Breast epithelium (tissue), 4 donors: Measurements from ENCODE around the gene CCL22. TPM values are rescaled to one million over a fixed set of nuclear protein-coding genes. Genes with fewer than 3 reads are reported as not detected.
A peak's percentile ranks its signal among the peaks of the same experiment; 100 is the strongest.

ENCODE experiments used
- DNase-seq, 2 donors: peaks; one replicate each; pipeline ENCODE4 v3.0.0-alpha.2; 2019; ENCODE audit warnings: low spot score in 2 of 2
- H3K27ac ChIP-seq, 2 donors: fragments of 200-600 bp; sonication (generic) in 1 of 2; one replicate each; pipeline ENCODE4 v1.5.1; 2016 to 2019; ENCODE audit warnings: mild to moderate bottlenecking in 1 of 2
- H3K27me3 ChIP-seq, 2 donors: fragments of 200-600 bp; sonication (generic) in 1 of 2; one replicate each; pipeline versions ENCODE4 v1.5.1 to v1.6.0; 2017 to 2019; ENCODE audit warnings: control low read depth in 1 of 2, mild to moderate bottlenecking in 1 of 2
- H3K36me3 ChIP-seq: fragments of 200-600 bp; one replicate; pipeline ENCODE4 v1.5.1; 2019
- H3K4me1 ChIP-seq, 2 donors: fragments of 200-600 bp; sonication (generic); one replicate each; pipeline ENCODE4 v1.5.1; 2016 to 2019; ENCODE audit warnings: control low read depth in 1 of 2
- H3K4me3 ChIP-seq, 3 donors: fragments of 200-600 bp; sonication (generic); 1 replicate in 2 of 3; 2 replicates in 1 of 3; pipeline ENCODE4 v1.5.1; 2016 to 2019; ENCODE audit warnings: mild to moderate bottlenecking in 3 of 3, moderate library complexity in 2 of 3
- H3K9me3 ChIP-seq, 2 donors: fragments of 200-600 bp; sonication (generic) in 1 of 2; one replicate each; pipeline ENCODE4 v1.5.1; 2016 to 2019; ENCODE audit warnings: control low read depth in 1 of 2
- CTCF ChIP-seq, 3 donors: fragments of 450-650 bp; IDR thresholded peaks; one replicate each; pipeline ENCODE4 v1.5.1; 2016 to 2017; ENCODE audit warnings: antibody characterized with exemption in 3 of 3, mild to moderate bottlenecking in 3 of 3, moderate library complexity in 3 of 3
- POLR2A ChIP-seq: fragments of 450-650 bp; IDR thresholded peaks from one replicate; pipeline ENCODE4 v1.6.1; 2016; ENCODE audit warnings: antibody characterized with exemption, mild to moderate bottlenecking, moderate library complexity
- POLR2AphosphoS5 ChIP-seq, 3 donors: sonication (generic); formaldehyde crosslinking; IDR thresholded peaks; one replicate each; pipeline ENCODE4 v1.6.1; 2017; ENCODE audit warnings: antibody characterized with exemption in 3 of 3
- intact Hi-C: fragments of 100-400 bp; cut with DNase I; formaldehyde crosslinking; loops from one replicate; pipeline ENCODE4 v1.15.1; 2023; ENCODE audit warnings: low total_unique reads
- total RNA-seq, 3 donors: library from RNA; depleted of rRNA; stranded (reverse); fragments of >200 nt; gene quantifications; one replicate each; pipeline ENCODE4 v1.1.0, GENCODE V29; 2016

CCL22 gene
- total RNA-seq, 3 donors from 2014 or later: 0.15 to 0.33 (median 0.16) TPM

- Histone ChIP-seq H3K9me3 (no peaks in the 10 kb centered on the region), H3K27me3 (no peaks in the 10 kb centered on the region), H3K36me3 (no peaks in the 10 kb centered on the region), H3K27ac (peak overlapping the region; percentile 73 to 98), H3K4me3 (peak overlapping the region in 1 of 3 donors; percentile 34), H3K4me1 (peaks cover 0 to 9% of the 10 kb centered on the region in 2 donors)
- DNase-seq: peak; percentile 55 to 70
- TF ChIP-seq CTCF (IDR thresholded peaks at IDR 0.05): peak in 2 of 3 donors; percentile 34 to 39
- TF ChIP-seq POLR2AphosphoS5 (IDR thresholded peaks at IDR 0.05): peak in 1 of 3 donors; percentile 31
- TF ChIP-seq POLR2A: no peak
- intact Hi-C loops: no loop called here
Measured at GRCh38 chr16:57377080-57377841, 18.7 kb downstream of the CCL22 start.

GRCh38 chr16:57379579-57379978, 21.0 kb downstream of the CCL22 start:
- TF ChIP-seq POLR2A: no peak
- TF ChIP-seq CTCF (IDR thresholded peaks at IDR 0.05): no peak
- TF ChIP-seq POLR2AphosphoS5 (IDR thresholded peaks at IDR 0.05): peak in 2 of 3 donors; percentile 54 to 78
- no peaks in the 10 kb centered on the region for H3K9me3 ChIP-seq
- H3K36me3 ChIP-seq: no peaks in the 10 kb centered on the region
- peak overlapping the region; percentile 61 to 98 for H3K27ac ChIP-seq
- H3K4me3 ChIP-seq: no peak overlapping the region
- intact Hi-C loops: no loop called here
- peaks cover 0 to 9% of the 10 kb centered on the region in 2 donors for H3K4me1 ChIP-seq
- DNase-seq: no peak
- H3K27me3 ChIP-seq: no peaks in the 10 kb centered on the region

DNA sequence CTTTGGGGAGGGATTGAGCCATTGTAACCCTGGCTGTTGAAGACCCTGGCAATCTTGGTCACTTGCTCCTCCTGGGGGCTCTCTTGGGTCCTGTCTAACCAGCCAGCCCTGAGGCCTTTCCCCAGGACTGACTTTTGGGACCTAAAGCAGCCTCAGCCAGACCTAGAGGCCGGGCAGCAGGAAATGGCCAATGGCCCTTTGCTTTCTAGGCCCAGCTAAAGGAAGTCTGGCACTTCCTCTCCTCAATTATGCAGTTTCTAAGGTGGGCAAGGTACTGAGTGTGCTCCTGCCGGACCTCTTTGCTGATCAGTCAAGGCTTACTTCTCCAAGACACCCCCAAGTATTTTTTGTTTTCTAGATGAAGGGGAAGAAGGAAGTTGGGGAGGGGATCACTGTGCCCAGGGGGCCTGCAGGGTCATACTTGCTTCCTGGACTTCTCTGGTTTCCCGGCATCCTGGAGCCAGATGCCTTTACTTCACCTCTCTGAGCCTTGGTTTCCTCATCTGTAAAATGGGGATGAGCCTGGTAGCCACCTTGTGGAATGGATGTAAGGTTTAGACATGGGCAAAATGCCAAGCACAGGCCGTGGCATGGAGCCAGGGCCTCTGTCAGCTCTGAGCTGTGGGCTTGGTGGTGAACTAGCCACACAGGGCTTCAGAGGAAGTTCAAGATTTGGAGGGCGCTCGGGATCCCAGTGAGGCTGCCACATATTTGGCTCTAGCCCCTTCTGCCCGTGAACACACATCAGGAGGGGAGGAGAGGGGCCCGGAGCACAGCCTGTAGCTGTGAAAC, 22.3 kb downstream of the CCL22 start:
- TF ChIP-seq POLR2AphosphoS5 (IDR thresholded peaks at IDR 0.05) (peak; percentile 32 to 64 (median 46)), POLR2A (no peak)
- no peaks in the 10 kb centered on the region for H3K36me3 ChIP-seq
- peaks cover 0 to 3% of the 10 kb centered on the region in 2 donors for H3K4me1 ChIP-seq
- no peak overlapping the region for H3K4me3 ChIP-seq
- no peaks in the 10 kb centered on the region for H3K9me3 ChIP-seq
- H3K27me3 ChIP-seq: no peaks in the 10 kb centered on the region
- peak in 1 of 2 donors; percentile 55 for DNase-seq
- peak overlapping the region; percentile 20 to 98 for H3K27ac ChIP-seq
- intact Hi-C loops: no loop called here

GRCh38 chr16:57381791-57382534, 23.4 kb downstream of the CCL22 start:
- Histone ChIP-seq H3K4me1 (peaks cover 3 to 5% of the 10 kb centered on the region in 2 donors), H3K4me3 (no peak overlapping the region), H3K27ac (peak overlapping the region; percentile 40 to 98), H3K27me3 (no peaks in the 10 kb centered on the region), H3K9me3 (no peaks in the 10 kb centered on the region), H3K36me3 (no peaks in the 10 kb centered on the region)
- DNase-seq: no peak
- intact Hi-C loops: no loop called here
- TF ChIP-seq POLR2A (no peak), POLR2AphosphoS5 (IDR thresholded peaks at IDR 0.05) (peak in 2 of 3 donors; percentile 10 to 23)

DNA sequence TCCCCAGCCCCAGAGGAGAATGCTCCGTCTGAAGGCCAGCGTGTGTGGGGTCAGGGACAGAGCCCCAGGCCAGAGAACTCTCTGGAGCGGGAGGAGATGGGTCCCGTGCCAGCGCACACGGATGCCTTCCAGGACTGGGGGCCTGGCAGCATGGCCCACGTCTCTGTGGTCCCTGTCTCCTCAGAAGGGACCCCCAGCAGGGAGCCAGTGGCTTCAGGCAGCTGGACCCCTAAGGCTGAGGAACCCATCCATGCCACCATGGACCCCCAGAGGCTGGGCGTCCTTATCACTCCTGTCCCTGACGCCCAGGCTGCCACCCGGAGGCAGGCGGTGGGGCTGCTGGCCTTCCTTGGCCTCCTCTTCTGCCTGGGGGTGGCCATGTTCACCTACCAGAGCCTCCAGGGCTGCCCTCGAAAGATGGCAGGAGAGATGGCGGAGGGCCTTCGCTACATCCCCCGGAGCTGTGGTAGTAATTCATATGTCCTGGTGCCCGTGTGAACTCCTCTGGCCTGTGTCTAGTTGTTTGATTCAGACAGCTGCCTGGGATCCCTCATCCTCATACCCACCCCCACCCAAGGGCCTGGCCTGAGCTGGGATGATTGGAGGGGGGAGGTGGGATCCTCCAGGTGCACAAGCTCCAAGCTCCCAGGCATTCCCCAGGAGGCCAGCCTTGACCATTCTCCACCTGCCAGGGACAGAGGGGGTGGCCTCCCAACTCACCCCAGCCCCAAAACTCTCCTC, 24.1 kb downstream of the CCL22 start:
- H3K4me1 ChIP-seq: peaks cover under 1 to 5% of the 10 kb centered on the region in 2 donors

More for the DNA sequence above, 24.1 kb downstream of the CCL22 start:
- H3K4me3 ChIP-seq: no peak overlapping the region
- H3K9me3 ChIP-seq: no peaks in the 10 kb centered on the region
- peak overlapping the region; percentile 40 to 59 for H3K27ac ChIP-seq
- intact Hi-C loops: no loop called here
- peak in 1 of 2 donors; percentile 56 for DNase-seq
- TF ChIP-seq POLR2AphosphoS5 (IDR thresholded peaks at IDR 0.05): peak in 2 of 3 donors; percentile 29 to 55
- TF ChIP-seq CTCF (IDR thresholded peaks at IDR 0.05): no peak
- no peak for TF ChIP-seq POLR2A
- H3K36me3 ChIP-seq: no peaks in the 10 kb centered on the region
- H3K27me3 ChIP-seq: no peaks in the 10 kb centered on the region
